B cell (primary cell): ENCODE data around the gene FAM204A. TPM values are rescaled to one million over a fixed set of nuclear protein-coding genes. Genes with fewer than 3 reads are reported as not detected.

Experiments used
- ATAC-seq: fragments of 200-7000 bp; cut with Tn5 transposase; one replicate; pipeline ENCODE4 v1.10.0; 2021; ENCODE audit warnings: low read depth, mild to moderate bottlenecking, moderate number of reproducible peaks, moderate library complexity
- CTCF ChIA-PET: fragments of 350-600 bp; sonication (Branson Sonifier 250); formaldehyde crosslinking; loops from one replicate; lab custom pipeline; 2021; ENCODE audit warnings: antibody characterized with exemption, inconsistent platforms; lab: Charles Lee
- POLR2A ChIA-PET: fragments of 350-600 bp; sonication (Branson Sonifier 250); formaldehyde crosslinking; loops from one replicate; lab custom pipeline; 2021; ENCODE audit warnings: antibody characterized with exemption; lab: Charles Lee
- DNase-seq: peaks from one replicate; pipeline ENCODE4 v3.0.0; 2013
- H2AFZ ChIP-seq: 2 replicates; pipeline ENCODE4 v1.6.1; 2012; ENCODE audit warnings: mild to moderate bottlenecking, low read depth, low read length; ENCODE audit not compliant: insufficient read depth, poor library complexity, severe bottlenecking
- H3K27ac ChIP-seq, 2 donors: 1 replicate in 1 of 2; 2 replicates in 1 of 2; pipeline ENCODE4 v1.5.1; 2012 to 2013; ENCODE audit warnings: low read length in 2 of 2, mild to moderate bottlenecking in 2 of 2, moderate library complexity in 1 of 2
- H3K27me3 ChIP-seq, 4 experiments: fragments of 200-600 bp in 1 of 4; sonication (generic) in 1 of 4; replicated peaks in 1 of 4; 1 replicate in 2 of 4; 2 replicates in 2 of 4; pipeline versions ENCODE4 v1.6.1 to v1.7.0; 2013 to 2016; ENCODE audit warnings: low read length in 3 of 4, mild to moderate bottlenecking in 2 of 4, mixed read lengths in 1 of 4, moderate library complexity in 1 of 4; ENCODE audit not compliant: insufficient read depth in 4 of 4, control insufficient read depth in 3 of 4; ENCODE audit errors: control extremely low read depth in 1 of 4
- H3K36me3 ChIP-seq, 2 experiments: replicated peaks in 1 of 2; 1 replicate in 1 of 2; 2 replicates in 1 of 2; pipeline versions ENCODE4 v1.6.1 to v1.7.1; 2013; ENCODE audit warnings: low read length in 1 of 2; ENCODE audit not compliant: insufficient read depth in 2 of 2, control insufficient read depth in 1 of 2; ENCODE audit errors: control extremely low read depth in 1 of 2, extremely low read depth in 1 of 2
- H3K4me1 ChIP-seq, 2 donors: fragments of 200-600 bp in 1 of 2; sonication (generic) in 1 of 2; 1 replicate in 1 of 2; 2 replicates in 1 of 2; pipeline versions ENCODE4 v1.5.1 to v1.6.1; 2013 to 2017; ENCODE audit warnings: low read length in 2 of 2; ENCODE audit not compliant: control insufficient read depth in 2 of 2, insufficient read depth in 2 of 2
- H3K4me2 ChIP-seq: replicated peaks from 2 replicates; pipeline ENCODE3; 2012; ENCODE audit warnings: mild to moderate bottlenecking, low read depth, low read length; ENCODE audit not compliant: poor library complexity, severe bottlenecking
- H3K4me3 ChIP-seq, 5 experiments: fragments of 200-600 bp in 1 of 5; sonication (generic) in 1 of 5; 1 replicate in 3 of 5; 2 replicates in 2 of 5; pipeline versions ENCODE4 v1.5.1 to v1.7.0; 2011 to 2016; ENCODE audit warnings: low read length in 4 of 5, mild to moderate bottlenecking in 4 of 5, low read depth in 2 of 5, control low read depth in 1 of 5, moderate library complexity in 1 of 5; ENCODE audit not compliant: insufficient read depth in 1 of 5; ENCODE audit errors: control extremely low read depth in 1 of 5, extremely low read depth in 1 of 5
- H3K79me2 ChIP-seq: fragments of 200-600 bp; sonication (generic); one replicate; pipeline ENCODE4 v1.6.0; 2016; ENCODE audit warnings: low read length; ENCODE audit not compliant: control insufficient read depth, insufficient read depth
- H3K9ac ChIP-seq: fragments of 200-600 bp; sonication (generic); 2 replicates; pipeline ENCODE4 v1.6.1; 2017; ENCODE audit warnings: mild to moderate bottlenecking, low read length, moderate library complexity
- H3K9me3 ChIP-seq, 3 donors: one replicate each; pipeline versions ENCODE4 v1.6.1 to v1.7.1; 2013; ENCODE audit warnings: low read length in 2 of 3; ENCODE audit not compliant: control insufficient read depth in 2 of 3, insufficient read depth in 1 of 3; ENCODE audit errors: control extremely low read depth in 1 of 3
- H4K20me1 ChIP-seq: 2 replicates; pipeline ENCODE4 v1.6.0; 2012; ENCODE audit warnings: mild to moderate bottlenecking, low read length; ENCODE audit not compliant: insufficient read depth, control insufficient read depth, poor library complexity, severe bottlenecking
- H3K27ac Mint-ChIP-seq: one replicate; pipeline ENCODE4 v1.8.0; 2021; ENCODE audit warnings: mixed read lengths
- H3K27me3 Mint-ChIP-seq: one replicate; pipeline ENCODE4 v1.8.0; 2021; ENCODE audit warnings: mixed read lengths
- H3K4me1 Mint-ChIP-seq: one replicate; pipeline ENCODE4 v1.8.0; 2021; ENCODE audit warnings: mixed read lengths
- H3K4me3 Mint-ChIP-seq: one replicate; pipeline ENCODE4 v1.8.0; 2021; ENCODE audit warnings: mixed read lengths
- H3K9me3 Mint-ChIP-seq: one replicate; pipeline ENCODE4 v1.8.0; 2022; ENCODE audit warnings: mixed read lengths; ENCODE audit not compliant: insufficient read depth
- CTCF ChIP-seq: fragments of 200-600 bp; IDR thresholded peaks from one replicate; pipeline ENCODE4 v1.8.0; 2022; ENCODE audit warnings: antibody characterized with exemption, mild to moderate bottlenecking
- EZH2 ChIP-seq: IDR thresholded peaks from 2 replicates; pipeline ENCODE4 v1.6.1; 2012; ENCODE audit warnings: borderline replicate concordance, low read depth, mild to moderate bottlenecking, moderate library complexity, low read length; ENCODE audit not compliant: insufficient read depth, poor library complexity, severe bottlenecking
- WGBS: methylation state at CpG from one replicate; pipeline ENCODE4 v1.1.5; 2013; ENCODE audit warnings: missing lambda C conversion rate; ENCODE audit not compliant: insufficient coverage; 5-methylcytosine and 5-hydroxymethylcytosine counted together
- intact Hi-C: fragments of 100-400 bp; cut with micrococcal nuclease; formaldehyde crosslinking; loops from one replicate; pipeline ENCODE4 v1.10.0; 2022
- polyA plus RNA-seq: library from polyadenylated mRNA; depleted of rRNA; stranded (reverse); fragments of >200 nt; gene quantifications from 2 replicates; pipeline ENCODE4 v1.2.3, GENCODE V29; 2012
- total RNA-seq, 2 donors: library from RNA; stranded (reverse); fragments of 120-200 nt in 1 of 2; gene quantifications; 1 replicate in 1 of 2; 2 replicates in 1 of 2; pipeline versions ENCODE4 v1.2.3 to v1.2.4, GENCODE V29; 2013 to 2022

The FAM204A gene
- total and polyA plus RNA-seq, 2 donors (not counting 1 experiment from before 2014, with no cell fraction given): 14.2 to 79.8 TPM

GRCh38 chr10:118311505-118311904 lies 30.6 kb downstream of the FAM204A start:
- no peak overlapping the region for H2AFZ ChIP-seq
- ATAC-seq (no peak), DNase-seq (no peak)
- intact Hi-C loops: no loop called here
- ChIA-PET CTCF (no interaction called here), POLR2A (no interaction called here)
- H3K27me3 ChIP-seq: no peaks in the 10 kb centered on the region
- H3K9ac ChIP-seq: no peak overlapping the region
- no peak overlapping the region for H3K4me2 ChIP-seq
- no peaks in the 10 kb centered on the region for H3K27me3 Mint-ChIP-seq
- no peaks in the 10 kb centered on the region for H4K20me1 ChIP-seq
- TF ChIP-seq EZH2 (no peak), CTCF (no peak)
- no peak overlapping the region for H3K27ac Mint-ChIP-seq
- WGBS: no CpG with 5 or more reads among the region's 2 CpGs
- H3K4me1 ChIP-seq: no peaks in the 10 kb centered on the region
- no peak overlapping the region for H3K4me3 Mint-ChIP-seq
- H3K27ac ChIP-seq: no peak overlapping the region
- H3K79me2 ChIP-seq: no peaks in the 10 kb centered on the region
- H3K36me3 ChIP-seq: peaks cover 26 to 43% of the 10 kb centered on the region in 2 experiments
- H3K9me3 Mint-ChIP-seq: no peaks in the 10 kb centered on the region
- no peaks in the 10 kb centered on the region for H3K4me1 Mint-ChIP-seq
- no peaks in the 10 kb centered on the region for H3K9me3 ChIP-seq
- no peak overlapping the region for H3K4me3 ChIP-seq

- Mint-ChIP-seq H3K9me3 (no peaks in the 10 kb centered on the region), H3K4me1 (no peaks in the 10 kb centered on the region), H3K27me3 (no peaks in the 10 kb centered on the region), H3K4me3 (no peak overlapping the region), H3K27ac (no peak overlapping the region)
- Histone ChIP-seq H3K27me3 (no peaks in the 10 kb centered on the region), H3K4me2 (no peak overlapping the region), H3K4me3 (no peak overlapping the region), H4K20me1 (no peaks in the 10 kb centered on the region), H3K9ac (no peak overlapping the region), H3K36me3 (peaks cover 31 to 44% of the 10 kb centered on the region in 2 experiments), H3K4me1 (no peaks in the 10 kb centered on the region), H3K27ac (no peak overlapping the region), H3K79me2 (no peaks in the 10 kb centered on the region), H3K9me3 (no peaks in the 10 kb centered on the region), H2AFZ (no peak overlapping the region)
- CTCF ChIA-PET: no interaction called here
- intact Hi-C loops: no loop called here
- POLR2A ChIA-PET: no interaction called here
- WGBS: no CpG with 5 or more reads among the region's 2 CpGs
- ATAC-seq: no peak
- TF ChIP-seq CTCF: no peak
- TF ChIP-seq EZH2: no peak
- no peak for DNase-seq
Observed at GRCh38 chr10:118310822-118311221, 31.3 kb downstream of the FAM204A start.
